GM19324 (cell line): ENCODE data around the gene DOCK1.

ENCODE experiments used
- ATAC-seq: cut with Tn5 transposase; IDR thresholded peaks from one replicate; pipeline ENCODE4 v1.9.1; 2021; ENCODE audit warnings: mild to moderate bottlenecking, moderate library complexity; ENCODE audit not compliant: unreplicated experiment, low FRiP score

The DOCK1 gene

DNA sequence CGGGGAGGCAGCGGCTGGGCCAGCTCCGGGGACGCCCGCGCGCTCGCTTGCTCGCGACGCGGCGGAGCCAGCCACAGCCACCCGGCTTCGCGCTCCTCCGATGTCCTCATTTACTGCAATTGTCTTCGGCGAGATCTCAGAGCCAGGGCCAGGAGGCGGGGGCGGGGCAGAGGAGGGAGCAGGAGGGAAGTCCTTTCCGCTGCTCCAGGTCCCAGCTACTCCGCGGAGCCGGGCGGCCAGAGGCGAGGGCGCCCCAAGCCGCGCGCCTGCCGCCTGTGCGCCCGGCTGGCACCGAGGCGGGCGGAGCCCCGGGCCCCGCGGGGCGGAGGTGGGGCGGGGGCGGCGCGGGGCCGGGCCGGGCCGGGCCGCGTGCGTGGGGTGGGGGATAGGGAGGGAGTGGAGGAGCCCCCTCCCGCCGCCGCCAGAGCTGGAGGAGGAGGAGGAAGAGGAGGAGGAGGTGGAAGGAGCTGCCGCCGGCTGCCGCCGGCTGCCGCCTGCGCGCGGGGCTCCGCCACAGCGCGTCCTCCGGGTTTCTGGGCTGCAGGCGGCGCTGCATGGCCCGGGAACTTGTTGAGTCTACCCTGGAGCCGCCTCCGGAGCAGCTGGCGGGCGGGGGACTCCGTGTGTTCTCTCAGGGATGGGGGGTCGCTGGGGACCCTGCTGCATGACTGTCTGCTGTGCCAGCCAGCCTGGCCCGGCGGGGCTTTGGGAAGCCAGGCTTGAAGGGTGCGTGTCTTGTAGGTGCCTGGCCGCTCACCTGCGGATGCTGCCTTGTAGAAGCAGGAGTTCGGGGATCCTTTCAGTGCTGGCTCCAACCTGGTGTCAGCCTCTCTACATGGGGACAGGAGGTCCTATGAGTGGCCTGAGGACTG lies 291.3 kb downstream of the DOCK1 start, which contains the start of gene INSYN2A:
Gene INSYN2A (minus strand): TSS at position 310 of the 872 bp plus-strand sequence. CDS start 20,196 bp downstream, outside the sequence.
- ATAC-seq = no peak

DNA sequence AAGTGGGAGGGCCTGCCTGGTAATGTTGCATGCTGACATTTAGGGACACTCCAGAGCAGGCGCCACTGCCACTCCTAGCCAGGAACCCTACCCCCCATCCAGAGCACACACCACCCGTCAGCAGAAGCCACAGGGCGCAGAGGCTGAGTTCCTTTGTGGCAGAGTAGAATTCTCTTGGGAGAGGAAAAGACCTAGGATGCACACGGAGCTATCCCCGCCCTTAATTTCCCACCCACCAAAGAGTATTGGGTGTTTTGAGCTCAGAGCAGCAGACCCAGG lies 291.9 kb downstream of the DOCK1 start:
- no peak for ATAC-seq

DNA sequence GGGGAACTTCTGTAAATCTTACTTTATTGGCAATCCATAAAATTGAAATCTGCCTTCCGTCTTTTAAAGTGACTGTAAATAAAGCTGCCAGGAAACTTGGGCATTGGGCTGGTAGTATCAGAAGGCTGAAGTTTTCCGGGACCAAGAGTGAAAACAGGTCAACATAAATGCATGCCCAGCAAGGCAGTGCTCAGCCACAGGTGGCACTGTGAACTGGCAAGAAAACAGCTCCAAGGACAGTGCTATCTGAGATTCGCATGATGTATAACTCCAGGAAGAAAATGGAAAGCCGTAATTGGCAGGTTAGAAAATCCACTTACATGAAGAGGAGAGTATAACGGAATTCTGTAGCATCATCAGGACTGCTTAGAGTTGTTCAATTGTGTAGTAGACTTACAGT lies 293.1 kb downstream of the DOCK1 start:
- no peak for ATAC-seq

DNA sequence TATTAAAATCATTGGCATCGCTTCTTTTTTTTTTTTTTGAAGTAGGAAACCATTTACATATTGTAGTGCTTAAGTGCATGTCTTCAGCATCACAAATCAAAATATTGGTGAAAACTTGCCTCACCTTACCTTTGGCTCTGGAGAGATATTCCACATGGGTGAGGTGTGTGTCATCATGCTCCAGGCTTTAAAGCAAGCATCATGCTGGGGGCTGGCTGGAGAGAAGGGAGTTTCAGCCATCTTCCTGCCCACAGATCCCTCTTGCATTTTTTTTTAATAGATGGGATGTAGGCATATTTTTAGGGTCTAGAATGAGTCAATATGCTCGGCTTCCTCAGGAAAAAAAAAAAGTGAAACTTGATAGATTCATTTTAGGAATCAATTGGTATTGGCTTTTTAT lies 293.5 kb downstream of the DOCK1 start:
- ATAC-seq = no peak

DNA sequence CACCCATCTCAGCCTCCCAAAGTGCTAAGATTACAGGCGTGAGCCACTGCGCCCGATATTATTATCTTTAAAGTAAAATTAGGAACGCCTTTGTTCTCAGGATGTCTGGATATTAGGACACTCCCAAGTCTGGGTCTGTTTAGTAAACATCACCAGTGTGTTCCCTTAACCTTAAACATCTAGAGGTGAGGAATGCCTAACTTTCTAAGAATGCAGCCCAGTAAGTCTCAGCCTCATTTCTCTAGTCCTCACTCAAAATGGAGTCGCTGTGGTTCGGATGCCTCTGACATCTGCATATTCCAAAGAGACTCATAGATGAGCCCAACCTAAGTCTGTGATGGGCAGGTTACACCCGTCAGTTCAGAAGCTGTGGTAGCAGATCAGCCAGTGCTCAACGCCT lies 295.4 kb downstream of the DOCK1 start:
- ATAC-seq = no peak

DNA sequence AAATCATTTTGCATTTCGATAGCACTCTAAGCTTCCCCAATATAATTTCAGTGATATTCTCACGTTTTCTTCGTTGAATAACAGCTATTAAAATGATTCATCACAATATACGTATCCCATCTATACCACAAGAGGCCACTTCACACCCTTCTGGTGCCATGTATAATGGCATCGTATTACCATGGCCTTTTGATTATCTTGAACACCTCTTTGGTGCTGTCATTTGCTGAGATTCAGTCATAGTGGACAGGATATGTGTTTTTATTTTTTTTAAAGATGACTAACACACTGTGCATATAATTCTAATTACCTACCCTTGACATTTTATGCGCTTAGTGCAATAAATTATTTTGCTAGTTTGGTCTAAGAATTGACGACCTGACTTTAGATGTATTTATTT lies 297.8 kb downstream of the DOCK1 start:
- no peak for ATAC-seq

DNA sequence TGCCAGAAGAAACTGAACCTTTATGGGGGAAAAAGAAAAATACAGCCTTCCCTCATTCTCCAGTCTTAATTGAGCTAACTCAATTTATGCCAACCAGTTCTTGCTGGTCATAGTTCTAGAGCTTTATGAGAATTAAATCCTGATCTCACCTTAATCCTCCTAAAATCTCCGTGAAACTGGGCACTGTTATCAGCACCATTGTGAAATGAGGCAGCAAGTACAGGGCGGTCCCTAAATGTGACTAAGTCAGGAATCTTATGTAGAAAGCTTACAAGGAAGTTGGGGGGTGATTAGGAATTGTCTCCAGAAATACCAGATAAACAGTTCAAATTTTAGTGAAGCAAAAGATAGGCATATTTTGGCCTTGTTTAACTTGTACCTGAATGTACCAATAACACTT lies 301.9 kb downstream of the DOCK1 start:
- ATAC-seq = no peak

DNA sequence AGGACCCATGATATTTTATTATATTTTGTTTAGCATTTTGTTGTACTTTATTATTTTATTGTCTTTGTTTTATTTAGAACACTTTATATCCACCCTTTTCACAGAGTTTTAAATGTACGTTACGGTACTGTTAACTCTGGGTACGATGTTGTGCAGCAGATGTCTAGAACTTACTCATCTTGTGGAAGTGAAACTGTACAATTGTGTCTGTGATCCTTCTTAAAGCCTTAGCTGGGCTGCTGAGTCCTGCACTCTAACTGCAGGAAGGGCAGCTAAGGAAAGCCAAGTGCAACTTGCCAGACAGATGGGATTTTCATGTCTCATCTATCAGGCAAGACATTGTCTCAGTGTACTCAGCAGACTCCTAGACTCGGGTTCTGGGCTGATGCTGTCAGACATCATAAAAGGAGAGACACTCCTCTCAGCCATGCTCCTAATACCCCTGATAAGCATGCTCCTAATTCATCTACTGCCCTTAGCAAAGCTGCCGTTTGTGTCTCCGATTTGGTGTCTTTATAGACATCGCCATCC lies 305.8 kb downstream of the DOCK1 start:
- no peak for ATAC-seq

DNA sequence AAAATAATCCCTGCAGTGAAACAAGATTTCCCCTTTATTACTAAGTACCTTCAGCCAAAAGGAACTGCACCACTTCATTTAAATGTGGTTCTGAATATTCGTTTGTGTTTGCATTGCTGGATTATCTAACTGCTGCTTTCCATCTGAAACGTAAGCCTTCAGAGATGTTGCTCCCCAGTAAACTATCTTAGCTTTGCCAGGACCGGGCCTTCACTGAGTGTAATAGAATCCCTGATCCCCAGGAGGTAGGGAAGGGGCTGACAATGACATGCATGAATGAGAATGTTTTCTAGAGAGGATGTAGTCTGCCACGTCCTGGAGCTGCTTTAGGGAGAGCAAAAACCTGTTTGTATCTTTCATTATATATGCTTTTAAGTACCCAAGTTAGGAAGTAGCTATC lies 310.6 kb downstream of the DOCK1 start:
- no peak for ATAC-seq

DNA sequence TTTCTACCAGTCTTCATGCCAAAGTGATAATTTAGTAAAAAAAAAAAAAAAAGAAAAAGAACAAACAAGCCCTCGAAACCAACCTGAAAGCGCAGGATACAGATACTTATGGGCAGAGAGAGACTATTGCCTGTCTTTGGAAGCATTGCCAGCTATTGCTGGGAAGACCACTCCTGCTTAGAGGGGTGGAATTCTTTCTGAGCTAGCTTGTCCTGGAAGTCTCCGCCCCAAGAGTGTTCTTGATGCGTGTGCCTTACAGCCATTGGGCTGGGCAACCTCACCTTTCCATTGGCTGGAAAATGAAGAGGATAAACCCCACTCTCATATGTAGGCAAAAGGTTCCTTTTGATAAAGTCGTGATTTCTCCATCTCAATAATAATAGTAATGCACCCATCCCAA lies 311.0 kb downstream of the DOCK1 start:
- no peak for ATAC-seq

DNA sequence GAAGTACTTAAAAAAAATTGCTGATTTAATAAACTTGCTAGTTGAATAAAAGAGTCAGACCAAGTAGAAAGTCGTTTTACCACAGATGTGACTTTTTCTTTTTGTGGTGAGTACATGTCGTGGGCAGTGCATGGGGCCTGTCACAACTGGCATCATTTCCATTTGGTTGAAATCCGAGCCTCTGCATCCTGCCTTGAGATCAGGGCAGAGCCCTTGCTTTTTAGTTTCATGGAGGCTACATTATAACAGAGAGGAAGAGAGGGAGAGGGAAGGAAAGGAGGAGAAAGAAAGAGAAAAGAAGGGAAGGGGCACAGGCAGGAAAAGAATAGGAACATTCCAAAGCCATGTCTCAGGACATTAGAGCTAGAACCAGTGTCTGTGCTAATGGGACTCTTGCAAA lies 311.6 kb downstream of the DOCK1 start:
- ATAC-seq = no peak

DNA sequence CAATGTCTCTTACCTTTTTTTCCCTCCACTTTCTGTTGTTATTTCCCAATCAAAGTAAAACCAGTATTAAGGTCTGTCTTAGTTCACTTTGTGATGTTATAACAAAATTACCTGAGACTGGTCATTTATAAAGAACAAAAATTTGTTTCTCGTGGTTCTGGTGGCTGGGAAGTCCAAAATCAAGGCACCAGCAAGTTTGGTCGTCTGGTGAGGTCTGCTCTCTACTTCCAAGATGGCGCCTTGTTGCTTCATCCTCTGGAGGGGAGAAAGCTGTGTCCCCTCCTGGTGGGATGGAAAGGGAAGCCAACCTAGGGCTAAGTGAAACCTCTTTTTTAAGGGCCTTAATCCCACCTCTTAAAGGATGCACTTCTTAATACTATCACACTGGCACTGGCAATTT lies 313.4 kb downstream of the DOCK1 start:
- no peak for ATAC-seq

DNA sequence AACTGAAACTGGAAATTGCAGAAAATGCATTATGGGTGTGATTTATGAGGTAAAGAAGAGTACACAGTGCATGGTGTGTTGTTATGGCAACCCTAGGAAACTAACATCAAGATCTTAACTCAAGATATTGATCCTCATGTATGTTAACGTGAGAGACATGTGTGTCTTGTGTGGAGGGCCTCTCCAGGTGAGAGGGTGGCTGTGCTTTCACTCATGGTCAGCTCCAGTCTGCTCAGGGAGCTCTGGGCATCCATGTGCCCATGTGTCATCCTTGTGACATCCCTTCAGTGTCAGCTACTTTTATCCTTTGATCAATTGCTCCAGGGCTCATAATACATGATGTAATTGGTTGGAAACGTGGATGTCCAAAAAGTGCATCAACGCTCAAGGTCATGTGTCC lies 316.1 kb downstream of the DOCK1 start:
- ATAC-seq = no peak

DNA sequence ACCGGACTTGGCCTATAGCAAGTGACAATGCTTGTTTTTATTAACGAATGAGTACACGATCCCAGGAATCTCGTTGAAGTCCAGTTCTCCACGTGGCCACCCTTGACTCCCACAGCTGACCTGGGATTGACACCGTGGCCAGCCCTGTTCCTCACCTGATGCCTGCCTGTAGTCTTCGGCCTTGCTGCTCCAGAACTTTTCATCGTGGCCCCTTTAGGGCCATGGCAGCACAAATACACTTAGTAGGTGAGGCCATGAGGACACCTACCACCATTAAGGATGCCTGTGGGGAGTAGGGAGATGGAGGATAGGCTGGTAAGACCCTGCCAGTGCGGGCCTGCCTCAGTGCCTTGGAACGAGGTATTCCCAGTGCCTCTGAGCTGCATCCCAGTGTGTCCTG lies 321.8 kb downstream of the DOCK1 start:
- no peak for ATAC-seq

DNA sequence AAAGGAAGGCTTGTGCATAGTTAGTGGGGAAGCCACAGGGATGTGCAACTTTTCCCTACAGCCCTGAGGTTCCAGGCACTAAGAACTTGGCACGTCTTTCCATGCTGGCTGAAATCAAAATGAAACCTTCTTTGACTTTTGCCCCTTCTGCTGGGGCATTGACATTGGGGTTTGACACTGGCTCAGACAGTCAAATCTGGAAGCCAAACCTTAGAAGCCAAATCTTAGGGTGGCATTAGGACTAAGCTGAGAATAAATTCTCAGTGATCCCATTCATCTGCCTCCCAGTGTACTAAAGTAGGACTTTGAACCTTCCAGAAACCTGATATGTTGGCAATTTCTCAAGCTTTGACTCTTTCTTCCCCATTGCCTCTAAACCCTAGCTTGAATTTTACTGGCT lies 322.4 kb downstream of the DOCK1 start:
- no peak for ATAC-seq

DNA sequence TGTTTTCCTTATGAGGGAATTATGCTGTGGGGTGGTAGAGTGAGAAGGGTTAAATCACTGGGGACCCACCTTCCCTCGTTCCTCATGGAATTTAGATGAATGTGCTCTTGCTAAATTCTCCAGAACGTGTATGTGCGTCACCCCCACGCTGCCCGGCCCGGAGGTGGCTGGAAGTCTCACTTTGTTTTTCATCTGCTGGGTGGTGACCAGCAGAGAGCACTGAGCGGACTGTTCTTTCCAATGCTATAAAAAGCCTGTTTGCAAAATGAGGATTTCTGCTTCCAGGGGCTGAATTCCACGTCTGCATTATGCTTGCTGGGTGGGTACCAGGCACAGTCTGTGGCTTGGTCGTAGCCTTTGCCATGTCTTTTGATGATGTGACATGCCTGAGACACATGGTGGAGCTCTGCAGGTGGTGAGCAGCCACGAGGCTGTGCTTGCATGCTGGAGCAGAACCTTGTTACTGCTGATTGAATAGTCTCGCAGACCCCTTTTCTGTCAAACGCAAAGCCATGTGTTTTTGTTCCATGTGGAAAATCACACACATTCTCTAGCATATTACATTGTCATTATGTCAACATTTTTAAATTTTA lies 323.1 kb downstream of the DOCK1 start:
- no peak for ATAC-seq

DNA sequence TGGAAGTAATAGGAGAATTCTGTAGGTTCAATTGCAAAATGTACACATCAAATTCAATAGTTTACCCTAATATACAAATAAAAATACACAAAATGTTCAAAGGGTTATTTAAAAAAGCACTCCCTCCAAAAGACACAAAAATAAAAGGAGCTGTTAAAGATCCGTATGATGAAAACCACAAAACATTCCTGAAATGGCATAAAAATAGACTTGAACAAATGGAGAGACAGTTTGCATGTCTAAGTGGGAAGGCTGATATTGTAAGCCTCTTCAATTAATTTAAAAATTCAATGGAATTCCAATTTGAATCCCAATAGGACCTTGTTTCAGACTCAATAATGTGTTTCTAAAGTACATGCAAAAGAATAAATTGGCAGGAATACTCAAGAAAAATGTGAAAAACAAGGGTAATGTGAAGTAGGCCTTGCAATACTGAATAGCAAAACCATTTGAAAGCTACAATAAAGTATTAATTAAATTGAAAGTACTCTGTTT lies 329.1 kb downstream of the DOCK1 start:
- no peak for ATAC-seq

DNA sequence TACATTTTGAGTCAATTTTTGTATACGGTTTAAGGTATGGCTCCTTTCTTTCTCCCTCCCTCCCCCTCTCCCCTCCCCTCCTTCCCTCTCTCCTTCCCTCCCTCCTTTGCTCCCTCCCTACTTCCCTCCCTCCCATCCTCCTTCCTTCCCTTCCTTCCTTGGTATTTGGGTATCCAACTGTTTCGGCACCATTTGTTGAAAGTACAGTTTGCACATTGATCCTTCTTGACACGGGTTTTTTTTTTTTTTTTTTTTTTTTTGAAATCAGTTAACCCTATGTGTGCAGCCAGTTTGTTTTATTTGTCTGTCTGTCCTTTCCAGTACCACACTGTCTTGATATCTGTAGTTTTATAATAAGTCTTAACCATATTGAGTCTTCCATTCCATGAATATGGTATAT lies 331.0 kb downstream of the DOCK1 start:
- ATAC-seq = no peak

DNA sequence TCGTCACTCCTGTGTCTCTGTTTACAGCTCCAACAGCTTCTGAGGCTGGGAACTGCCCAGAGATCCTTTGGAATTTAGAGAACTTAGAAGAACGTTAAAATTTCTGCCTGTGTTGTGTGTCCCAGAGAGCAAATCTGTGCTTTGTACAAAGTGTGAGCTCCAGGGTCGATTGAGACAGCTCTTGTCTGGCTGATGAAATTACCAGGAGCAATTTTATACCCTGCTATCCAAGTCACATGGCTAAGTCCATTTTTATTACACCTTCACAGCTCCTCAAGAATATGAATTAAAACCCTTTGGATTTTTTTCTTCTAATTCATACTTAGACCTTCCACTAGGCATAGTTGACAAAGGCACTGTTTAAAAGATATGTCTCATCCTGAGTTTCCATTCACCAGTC lies 337.7 kb downstream of the DOCK1 start:
- ATAC-seq = no peak

DNA sequence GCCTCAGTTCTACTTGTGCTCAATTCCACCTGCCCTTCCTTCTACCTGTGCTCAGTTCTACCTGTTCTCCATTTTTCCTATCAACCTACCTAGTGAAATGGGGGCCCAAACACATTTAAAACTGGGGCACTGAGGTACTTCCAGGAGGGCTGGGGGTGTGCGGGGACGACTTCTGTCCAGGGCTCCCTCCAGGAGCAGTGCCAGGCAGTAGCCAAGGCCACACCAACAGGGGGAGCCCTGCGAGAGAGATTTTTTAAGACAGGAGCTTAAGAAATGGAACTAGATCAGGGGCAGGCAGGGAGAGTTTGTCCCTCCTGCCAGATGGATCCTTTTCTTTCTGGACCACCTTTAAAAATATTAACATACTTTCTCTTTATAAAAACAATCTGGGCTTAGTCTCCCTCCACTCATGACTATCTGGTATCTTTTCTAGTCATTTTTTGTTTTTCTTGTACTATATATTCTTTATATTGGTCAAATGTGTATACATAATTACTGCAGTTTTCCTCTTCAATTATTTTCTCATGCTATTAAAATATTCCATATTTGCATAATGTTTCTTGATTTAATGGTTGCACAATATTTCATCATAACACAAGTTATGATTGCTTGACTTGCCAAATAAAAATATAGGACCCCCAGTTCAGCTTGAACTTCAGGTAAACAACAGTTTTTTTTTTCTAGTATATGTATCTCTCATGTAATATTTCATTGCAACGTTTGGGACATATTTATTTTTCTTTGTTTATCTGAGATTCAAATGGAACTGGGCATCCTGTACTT lies 338.5 kb downstream of the DOCK1 start:
- ATAC-seq = no peak

DNA sequence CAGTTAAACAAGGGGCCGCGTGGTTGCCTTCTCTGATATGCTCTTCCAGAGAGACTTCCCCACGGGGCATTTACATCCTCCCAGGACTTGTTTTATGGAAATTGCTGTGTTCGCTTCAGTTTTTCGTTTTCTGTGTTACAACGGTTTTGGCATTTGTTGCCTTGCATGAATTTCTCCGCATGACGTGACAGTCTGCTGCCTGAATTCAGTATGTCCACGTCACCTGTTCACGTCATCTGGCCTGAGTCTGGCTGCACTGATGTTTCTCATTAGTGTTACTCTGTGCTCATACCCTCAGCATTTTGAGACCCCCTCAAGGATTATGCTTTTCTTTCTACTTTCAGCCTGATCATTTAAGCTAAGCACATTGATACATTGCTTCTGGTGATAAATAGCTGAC lies 340.2 kb downstream of the DOCK1 start:
- ATAC-seq = no peak
